GM21737 (cell line): ENCODE data around the gene KPNA2.
"Not testable (repeated sequence)": the region's sequence is repeated elsewhere in the genome, so short reads cannot be mapped to it uniquely, and the experiment has no call there.

Source experiments
- ATAC-seq: cut with Tn5 transposase; IDR thresholded peaks from one replicate; pipeline ENCODE4 v1.9.1; 2021; ENCODE audit warnings: mild to moderate bottlenecking, moderate library complexity; ENCODE audit not compliant: unreplicated experiment

KPNA2 gene

GRCh38 chr17:68035523-68036303, at the start of gene KPNA2:
Gene KPNA2 (plus strand): TSS chr17:68035735. CDS start chr17:68037133, 1,398 bp downstream.
- ATAC-seq: peak; percentile 89

GRCh38 chr17:67990909-67991308, 44.6 kb upstream of the KPNA2 start:
- no peak for ATAC-seq

- ATAC-seq: no peak
Measured at GRCh38 chr17:67992548-67993152, 42.9 kb upstream of the KPNA2 start.

GRCh38 chr17:67993153-67993997, 42.2 kb upstream of the KPNA2 start:
- peak; percentile 78 for ATAC-seq

- ATAC-seq: no peak
Measured at GRCh38 chr17:67993998-67994361, 41.6 kb upstream of the KPNA2 start.

- ATAC-seq: no peak
Measured at GRCh38 chr17:67994817-67995569, 40.5 kb upstream of the KPNA2 start.

GRCh38 chr17:67995570-67996263, 39.8 kb upstream of the KPNA2 start:
- no peak for ATAC-seq

- ATAC-seq: not testable (repeated sequence)
Measured at GRCh38 chr17:67996301-67997171, 39.0 kb upstream of the KPNA2 start, which contains the start of gene C17orf58. Gene C17orf58 (minus strand): TSS chr17:67996469. CDS start chr17:67996198, 271 bp downstream.

GRCh38 chr17:67998466-67998865, 37.1 kb upstream of the KPNA2 start:
- no peak for ATAC-seq

GRCh38 chr17:67999291-67999911, 36.1 kb upstream of the KPNA2 start:
- no peak for ATAC-seq

- ATAC-seq: no peak
Measured at GRCh38 chr17:68004201-68004600, 31.3 kb upstream of the KPNA2 start.

GRCh38 chr17:68006797-68007196, 28.7 kb upstream of the KPNA2 start:
- no peak for ATAC-seq

- no peak for ATAC-seq
Measured at GRCh38 chr17:68011199-68011665, 24.3 kb upstream of the KPNA2 start.

- ATAC-seq: no peak
Measured at GRCh38 chr17:68013385-68013784, 22.1 kb upstream of the KPNA2 start.

- ATAC-seq: no peak
Measured at GRCh38 chr17:68015081-68015723, 20.3 kb upstream of the KPNA2 start.

GRCh38 chr17:68016838-68017237, 18.7 kb upstream of the KPNA2 start:
- no peak for ATAC-seq

GRCh38 chr17:68018493-68018892, 17.0 kb upstream of the KPNA2 start:
- ATAC-seq: not testable (repeated sequence)

GRCh38 chr17:68019336-68019674, 16.2 kb upstream of the KPNA2 start:
- no peak for ATAC-seq
